NCI-H2029 (cell line): ENCODE measurements around the gene S100A5.
A peak's percentile ranks its signal among the peaks of the same experiment; 100 is the strongest.
"Not testable (repeated sequence)": the region's sequence is repeated elsewhere in the genome, so short reads cannot be mapped to it uniquely, and the experiment has no call there.

Experiments
- DNase-seq: peaks from one replicate; lab custom pipeline; 2025; lab: John Stamatoyannopoulos, UW

S100A5 gene

GRCh38 chr1:153540394-153541361 lies at the start of gene S100A5:
S100A5 (minus strand) TSS chr1:153540934; CDS start chr1:153540191, 743 bp downstream.
- DNase-seq = no peak

- no peak for DNase-seq
Measured at GRCh38 chr1:153588482-153588881, 47.7 kb upstream of the S100A5 start.

- not testable (repeated sequence) for DNase-seq
Measured at GRCh38 chr1:153588033-153588432, 47.3 kb upstream of the S100A5 start.

GRCh38 chr1:153587314-153587713 lies 46.6 kb upstream of the S100A5 start:
- DNase-seq = no peak

- no peak for DNase-seq
Measured at GRCh38 chr1:153586347-153586746, 45.6 kb upstream of the S100A5 start.

GRCh38 chr1:153585006-153585405 lies 44.3 kb upstream of the S100A5 start:
- no peak for DNase-seq

- DNase-seq = no peak
Measured at GRCh38 chr1:153583976-153584375, 43.2 kb upstream of the S100A5 start.

- not testable (repeated sequence) for DNase-seq
Measured at GRCh38 chr1:153583514-153583913, 42.8 kb upstream of the S100A5 start.

GRCh38 chr1:153582836-153583235 lies 42.1 kb upstream of the S100A5 start:
- DNase-seq = not testable (repeated sequence)

GRCh38 chr1:153578936-153579335 lies 38.2 kb upstream of the S100A5 start:
- no peak for DNase-seq

GRCh38 chr1:153578490-153578889 lies 37.8 kb upstream of the S100A5 start:
- no peak for DNase-seq

GRCh38 chr1:153577624-153578051 lies 36.9 kb upstream of the S100A5 start:
- no peak for DNase-seq

GRCh38 chr1:153577138-153577537 lies 36.4 kb upstream of the S100A5 start:
- DNase-seq = no peak

- not testable (repeated sequence) for DNase-seq
Measured at GRCh38 chr1:153575497-153575896, 34.8 kb upstream of the S100A5 start.

- not testable (repeated sequence) for DNase-seq
Measured at GRCh38 chr1:153575081-153575491, 34.4 kb upstream of the S100A5 start.

- DNase-seq = no peak
Measured at GRCh38 chr1:153573351-153573750, 32.6 kb upstream of the S100A5 start.

GRCh38 chr1:153572569-153573015 lies 31.9 kb upstream of the S100A5 start:
- DNase-seq = peak; percentile 68

- DNase-seq = no peak
Measured at GRCh38 chr1:153571706-153572105, 31.0 kb upstream of the S100A5 start.

GRCh38 chr1:153570874-153571273 lies 30.1 kb upstream of the S100A5 start:
- DNase-seq = no peak

GRCh38 chr1:153569465-153569864 lies 28.7 kb upstream of the S100A5 start:
- DNase-seq = no peak

- peak; percentile 87 for DNase-seq
Measured at GRCh38 chr1:153568367-153569099, 27.8 kb upstream of the S100A5 start.

- no peak for DNase-seq
Measured at GRCh38 chr1:153567621-153568366, 27.1 kb upstream of the S100A5 start.
